SK-N-SH treated with all-trans-retinoic acid at 6 μM for 48 hours (cell line): ENCODE measurements around the gene SIRT1.

Experiments
- ATAC-seq: fragments of 200-7000 bp; cut with Tn5 transposase; 3 replicates; pipeline ENCODE4 v1.9.1; 2020; ENCODE audit warnings: mild to moderate bottlenecking, moderate library complexity
- ARNTL ChIP-seq: fragments of 450-650 bp; formaldehyde crosslinking; IDR thresholded peaks from 2 replicates; pipeline ENCODE4 v1.5.0; 2020; ENCODE audit warnings: low read depth, mild to moderate bottlenecking, moderate library complexity, borderline replicate concordance
- BACH2 ChIP-seq: fragments of 250-450 bp; sonication (Bioruptor Pico); IDR thresholded peaks from 2 replicates; pipeline ENCODE4 v1.9.0; 2021; ENCODE audit warnings: mild to moderate bottlenecking, borderline replicate concordance
- CREB5 ChIP-seq: fragments of 250-450 bp; sonication (Bioruptor Pico); IDR thresholded peaks from 2 replicates; pipeline ENCODE4 v1.5.1; 2020; ENCODE audit warnings: low read depth, mild to moderate bottlenecking, moderate library complexity
- CSDC2 ChIP-seq: fragments of 250-450 bp; sonication (Bioruptor Pico); IDR thresholded peaks from 2 replicates; pipeline ENCODE4 v1.5.0; 2020; ENCODE audit warnings: mild to moderate bottlenecking, moderate library complexity
- CSRNP3 ChIP-seq: fragments of 250-450 bp; sonication (Bioruptor Pico); IDR thresholded peaks from 2 replicates; pipeline ENCODE4 v1.5.1; 2021; ENCODE audit warnings: mild to moderate bottlenecking, moderate library complexity
- ESRRG ChIP-seq: fragments of 250-450 bp; sonication (Bioruptor Pico); IDR thresholded peaks from 2 replicates; pipeline ENCODE4 v1.6.1; 2021; ENCODE audit warnings: mild to moderate bottlenecking
- GLIS3 ChIP-seq: fragments of 250-450 bp; sonication (Bioruptor Pico); IDR thresholded peaks from 2 replicates; pipeline ENCODE4 v1.5.0; 2020; ENCODE audit warnings: mild to moderate bottlenecking, moderate library complexity
- ISL1 ChIP-seq: fragments of 250-450 bp; sonication (Bioruptor Pico); IDR thresholded peaks from 2 replicates; pipeline ENCODE4 v2.1.2; 2022; ENCODE audit warnings: mild to moderate bottlenecking, moderate library complexity
- OSR1 ChIP-seq: fragments of 250-450 bp; sonication (Bioruptor Pico); IDR thresholded peaks from 2 replicates; pipeline ENCODE4 v1.8.0; 2022; ENCODE audit warnings: moderate library complexity, mild to moderate bottlenecking, inconsistent platforms
- PATZ1 ChIP-seq: fragments of 250-450 bp; sonication (Bioruptor Pico); IDR thresholded peaks from 2 replicates; pipeline ENCODE4 v1.8.0; 2020; ENCODE audit warnings: mild to moderate bottlenecking, moderate library complexity, borderline replicate concordance
- POU6F1 ChIP-seq: fragments of 250-450 bp; sonication (Bioruptor Pico); IDR thresholded peaks from 2 replicates; pipeline ENCODE4 v1.8.0; 2021; ENCODE audit warnings: low read depth, mild to moderate bottlenecking, moderate library complexity, borderline replicate concordance
- PPARA ChIP-seq: fragments of 250-450 bp; sonication (Bioruptor Pico); IDR thresholded peaks from 2 replicates; pipeline ENCODE4 v1.5.0; 2020; ENCODE audit warnings: mild to moderate bottlenecking, borderline replicate concordance
- RARB ChIP-seq: fragments of 250-450 bp; sonication (Bioruptor Pico); IDR thresholded peaks from 2 replicates; pipeline ENCODE4 v1.8.0; 2021; ENCODE audit warnings: mild to moderate bottlenecking, moderate library complexity
- SNAI2 ChIP-seq: fragments of 250-450 bp; sonication (Bioruptor Pico); IDR thresholded peaks from 2 replicates; pipeline ENCODE4 v1.5.0; 2020; ENCODE audit warnings: mild to moderate bottlenecking, moderate library complexity
- TCF4 ChIP-seq: fragments of 250-450 bp; sonication (Bioruptor Pico); IDR thresholded peaks from 2 replicates; pipeline ENCODE4 v1.8.0; 2021; ENCODE audit warnings: mild to moderate bottlenecking, moderate library complexity, borderline replicate concordance
- TOX ChIP-seq: fragments of 250-450 bp; sonication (Bioruptor Pico); IDR thresholded peaks from 2 replicates; pipeline ENCODE4 v1.8.0; 2021; ENCODE audit warnings: mild to moderate bottlenecking, moderate library complexity, borderline replicate concordance
- TSHZ2 ChIP-seq: fragments of 250-450 bp; sonication (Bioruptor Pico); IDR thresholded peaks from 2 replicates; pipeline ENCODE4 v1.5.0; 2020; ENCODE audit warnings: mild to moderate bottlenecking, moderate library complexity
- ZFP3 ChIP-seq: fragments of 250-450 bp; sonication (Bioruptor Pico); IDR thresholded peaks from 2 replicates; pipeline ENCODE4 v1.5.0; 2020; ENCODE audit warnings: mild to moderate bottlenecking, moderate library complexity
- ZFP30 ChIP-seq: fragments of 450-650 bp; formaldehyde crosslinking; IDR thresholded peaks from 2 replicates; pipeline ENCODE4 v1.5.0; 2022; ENCODE audit warnings: mild to moderate bottlenecking, moderate library complexity
- ZNF565 ChIP-seq: fragments of 450-650 bp; formaldehyde crosslinking; conservative IDR thresholded peaks from 2 replicates; pipeline ENCODE4 v1.5.0; 2020; ENCODE audit warnings: low read depth, mild to moderate bottlenecking, moderate library complexity
- ZNF70 ChIP-seq: fragments of 450-650 bp; formaldehyde crosslinking; IDR thresholded peaks from 2 replicates; pipeline ENCODE4 v1.5.0; 2020; ENCODE audit warnings: mild to moderate bottlenecking, moderate library complexity
- ZNF8 ChIP-seq: fragments of 450-650 bp; formaldehyde crosslinking; IDR thresholded peaks from 2 replicates; pipeline ENCODE4 v1.5.0; 2020; ENCODE audit warnings: mild to moderate bottlenecking, moderate library complexity

SIRT1 gene

GRCh38 chr10:67917169-67917568, 32.7 kb downstream of the SIRT1 start:
- TF ChIP-seq ZNF70 (CRISPR knock-in tag) (no peak), RARB (no peak), TSHZ2 (CRISPR knock-in tag) (no peak), GLIS3 (CRISPR knock-in tag) (no peak), TOX (CRISPR knock-in tag) (no peak), ESRRG (CRISPR knock-in tag) (no peak), CSDC2 (CRISPR knock-in tag) (no peak), ZNF565 (CRISPR knock-in tag) (no peak)
- ATAC-seq: no peak

- ATAC-seq: no peak
- no peak for TF ChIP-seq ARNTL (CRISPR knock-in tag)
- TF ChIP-seq CSRNP3 (CRISPR knock-in tag): no peak
- TF ChIP-seq GLIS3 (CRISPR knock-in tag): no peak
- TF ChIP-seq OSR1: no peak
- no peak for TF ChIP-seq BACH2 (CRISPR knock-in tag)
- no peak for TF ChIP-seq RARB
- no peak for TF ChIP-seq TSHZ2 (CRISPR knock-in tag)
- no peak for TF ChIP-seq POU6F1 (CRISPR knock-in tag)
- TF ChIP-seq ZFP3 (CRISPR knock-in tag): no peak
- no peak for TF ChIP-seq TOX (CRISPR knock-in tag)
- no peak for TF ChIP-seq PPARA (CRISPR knock-in tag)
- TF ChIP-seq CREB5 (CRISPR knock-in tag): no peak
- TF ChIP-seq ZNF8: no peak
- no peak for TF ChIP-seq ZFP30 (CRISPR knock-in tag)
- no peak for TF ChIP-seq ISL1
Observed at GRCh38 chr10:67917679-67918078, 33.2 kb downstream of the SIRT1 start.

GRCh38 chr10:67921065-67921464, 36.6 kb downstream of the SIRT1 start:
- ATAC-seq: no peak
- TF ChIP-seq ZFP3 (CRISPR knock-in tag) (no peak), OSR1 (no peak), CSDC2 (CRISPR knock-in tag) (no peak), PATZ1 (CRISPR knock-in tag) (no peak), ARNTL (CRISPR knock-in tag) (no peak), TSHZ2 (CRISPR knock-in tag) (no peak), TCF4 (CRISPR knock-in tag) (no peak), RARB (no peak), ZNF8 (no peak), SNAI2 (CRISPR knock-in tag) (no peak), ESRRG (CRISPR knock-in tag) (no peak), GLIS3 (CRISPR knock-in tag) (no peak)
